Stimulated activated CD8-positive, alpha-beta memory T cell treated with anti-CD3 and anti-CD28 coated beads, Interleukin-15, amount 100 ng/mL, for 4 hours (primary cell): ENCODE data around the gene NTM.

Experiments used
- DNase-seq, 2 donors: peaks; one replicate each; pipeline ENCODE4 v3.0.0-alpha.2; 2020; ENCODE audit warnings: low read depth in 2 of 2

The NTM gene

GRCh38 chr11:131822506-131822905 lies 452.1 kb downstream of the NTM start:
- no peak for DNase-seq

DNA sequence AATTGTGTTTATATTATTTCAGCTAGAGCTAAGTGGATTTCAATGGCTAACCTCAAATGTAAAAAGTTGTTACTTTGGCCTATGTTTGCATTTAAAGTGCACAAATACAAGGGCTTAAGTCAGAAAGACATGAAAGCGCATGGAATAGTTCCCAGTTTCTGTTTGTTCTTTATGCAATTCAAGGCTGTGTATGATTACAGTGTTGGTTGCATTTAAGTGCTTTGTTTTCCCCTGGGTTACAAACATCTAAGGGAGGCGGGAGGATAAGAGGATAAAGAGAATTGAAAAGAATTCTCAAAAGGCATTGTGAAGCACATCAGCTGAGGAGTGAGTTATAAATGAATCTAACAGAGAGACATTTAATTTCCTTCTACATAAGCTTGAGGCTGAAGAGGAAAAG lies 453.4 kb downstream of the NTM start:
- no peak for DNase-seq

DNA sequence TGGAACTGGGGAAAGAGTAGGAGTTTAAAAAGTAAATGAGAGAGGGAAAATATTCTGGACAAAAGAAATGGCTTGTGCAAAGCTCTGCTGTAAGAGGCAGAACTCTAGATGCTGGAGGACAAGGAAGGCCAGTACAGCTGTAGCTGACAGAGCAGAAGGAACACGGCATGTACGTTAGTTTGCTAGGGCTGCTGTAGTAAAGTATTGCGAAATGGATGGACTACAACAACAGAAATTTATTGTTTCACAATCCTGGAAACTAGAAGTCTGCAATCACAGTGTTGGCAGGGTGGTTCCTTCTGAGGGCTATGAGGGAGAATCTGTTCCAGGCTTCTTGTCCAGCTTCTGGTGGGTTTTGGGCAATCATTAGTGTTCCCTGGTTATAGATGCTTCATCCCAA lies 454.4 kb downstream of the NTM start:
- DNase-seq = no peak

DNA sequence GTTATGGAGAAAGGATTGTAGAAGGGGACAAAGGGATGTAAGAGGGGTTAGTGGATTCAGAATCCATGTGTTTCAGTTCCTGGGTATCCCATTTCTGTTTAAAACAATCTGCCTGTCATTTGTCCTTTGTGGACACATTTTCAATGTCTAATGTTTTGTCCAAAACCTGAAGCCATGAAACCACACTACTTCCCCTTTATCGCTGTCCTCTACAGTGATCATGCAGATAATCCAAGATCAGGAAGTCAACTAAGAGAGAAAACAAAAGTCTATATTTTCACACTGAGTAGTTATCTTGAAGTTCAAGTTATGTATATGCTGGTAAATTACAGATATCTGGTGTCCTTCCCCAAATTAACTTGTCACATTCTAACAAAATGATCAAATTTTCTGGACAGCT lies 457.0 kb downstream of the NTM start:
- DNase-seq = no peak

GRCh38 chr11:131829725-131830124 lies 459.3 kb downstream of the NTM start:
- no peak for DNase-seq

DNA sequence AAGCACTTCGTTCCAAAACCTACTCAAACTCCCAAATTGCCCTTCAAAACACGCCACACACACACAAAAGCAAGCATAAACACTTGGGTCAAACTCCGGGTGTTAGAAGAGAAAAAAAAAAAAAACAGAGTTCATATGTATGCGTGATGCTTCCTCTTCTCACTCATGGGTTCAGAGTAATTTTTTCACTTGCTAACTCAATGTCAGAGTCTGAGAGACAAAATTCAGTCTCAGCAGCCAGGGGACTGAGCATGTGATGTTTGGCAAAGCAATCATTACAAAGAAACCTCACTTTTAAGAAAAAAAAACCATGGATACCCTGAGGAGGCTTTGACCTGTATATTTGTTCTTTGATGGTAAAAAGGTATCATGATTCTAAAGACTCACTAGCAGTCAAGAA lies 461.7 kb downstream of the NTM start:
- no peak for DNase-seq

- DNase-seq = no peak
Observed at GRCh38 chr11:131833366-131833765, 463.0 kb downstream of the NTM start.

DNA sequence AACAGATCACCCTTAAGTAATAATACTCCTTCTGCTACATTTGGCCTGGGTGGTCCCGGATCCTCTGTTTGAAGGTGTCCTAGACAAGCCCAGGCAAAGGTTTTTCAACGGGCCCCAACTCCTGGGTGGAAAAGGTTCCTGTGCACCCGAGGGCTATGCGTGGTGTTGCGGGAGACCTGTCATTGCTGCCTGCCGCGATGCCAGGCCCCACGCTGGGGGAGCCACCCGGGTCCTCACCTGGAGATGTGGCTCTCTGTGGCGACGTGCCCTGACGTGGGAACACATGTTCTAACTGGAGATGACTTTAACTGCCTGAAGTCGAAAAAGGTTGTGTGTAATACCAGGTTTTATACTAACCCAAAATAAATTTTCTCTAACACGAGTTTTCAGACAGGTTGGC lies 467.1 kb downstream of the NTM start:
- no peak for DNase-seq

DNA sequence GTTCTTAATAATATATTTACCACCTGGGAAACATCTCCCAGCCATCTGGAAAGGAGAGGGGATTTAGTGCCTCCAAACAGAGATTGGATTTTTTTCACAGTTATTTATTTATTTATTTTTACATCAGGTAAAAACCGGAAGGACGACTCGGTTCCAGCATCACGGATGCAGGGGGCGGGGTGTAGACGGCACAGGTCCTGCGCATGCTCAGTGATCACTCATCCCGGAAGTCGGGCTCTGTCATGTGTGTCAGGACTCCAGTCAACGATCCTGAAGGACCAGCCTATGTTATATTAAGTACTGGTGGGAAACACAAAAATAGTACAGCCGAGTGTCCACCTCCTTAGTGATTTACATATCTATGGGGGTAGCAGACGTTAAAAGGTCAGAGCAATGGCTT lies 467.6 kb downstream of the NTM start:
- no peak for DNase-seq

DNA sequence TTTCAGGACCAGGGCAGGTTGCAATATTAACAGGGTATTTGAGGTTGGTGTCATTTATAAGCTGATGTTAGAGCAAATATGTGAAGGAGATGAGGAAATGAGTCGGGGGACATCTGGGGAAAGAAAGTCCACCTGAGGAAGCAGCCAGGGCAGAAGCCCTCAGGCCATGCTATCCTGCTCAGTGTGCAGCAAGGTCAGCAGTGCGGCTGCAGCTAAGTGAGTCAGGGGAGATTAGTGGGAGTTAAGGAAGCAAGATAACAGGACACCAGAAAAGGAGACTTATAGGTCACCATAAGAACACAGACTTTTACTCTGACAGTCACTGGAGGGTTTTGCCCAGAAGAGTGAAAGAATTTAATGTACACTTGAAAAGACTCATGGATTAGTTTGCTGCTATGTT lies 468.9 kb downstream of the NTM start:
- DNase-seq = no peak

DNA sequence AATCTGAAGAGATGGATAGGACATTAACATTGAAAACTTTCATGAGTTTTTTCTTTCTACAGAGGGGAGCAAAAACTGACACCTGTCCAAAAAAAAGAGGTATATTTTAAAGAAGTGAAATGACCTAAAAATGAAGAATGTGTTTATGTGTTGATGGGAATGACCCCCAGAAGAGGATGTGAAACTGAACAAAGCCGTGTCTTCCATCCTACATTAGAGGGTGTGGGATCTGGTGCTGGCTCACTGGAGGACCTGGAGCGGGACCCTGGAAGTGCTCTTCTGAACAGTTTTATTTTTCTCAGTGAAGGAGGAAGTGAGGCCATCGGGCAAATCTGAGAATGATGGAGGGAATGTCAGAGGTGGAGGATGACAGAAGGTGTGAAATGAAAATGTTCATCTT lies 470.1 kb downstream of the NTM start:
- no peak for DNase-seq

GRCh38 chr11:131841028-131841427 lies 470.6 kb downstream of the NTM start:
- DNase-seq = no peak

DNA sequence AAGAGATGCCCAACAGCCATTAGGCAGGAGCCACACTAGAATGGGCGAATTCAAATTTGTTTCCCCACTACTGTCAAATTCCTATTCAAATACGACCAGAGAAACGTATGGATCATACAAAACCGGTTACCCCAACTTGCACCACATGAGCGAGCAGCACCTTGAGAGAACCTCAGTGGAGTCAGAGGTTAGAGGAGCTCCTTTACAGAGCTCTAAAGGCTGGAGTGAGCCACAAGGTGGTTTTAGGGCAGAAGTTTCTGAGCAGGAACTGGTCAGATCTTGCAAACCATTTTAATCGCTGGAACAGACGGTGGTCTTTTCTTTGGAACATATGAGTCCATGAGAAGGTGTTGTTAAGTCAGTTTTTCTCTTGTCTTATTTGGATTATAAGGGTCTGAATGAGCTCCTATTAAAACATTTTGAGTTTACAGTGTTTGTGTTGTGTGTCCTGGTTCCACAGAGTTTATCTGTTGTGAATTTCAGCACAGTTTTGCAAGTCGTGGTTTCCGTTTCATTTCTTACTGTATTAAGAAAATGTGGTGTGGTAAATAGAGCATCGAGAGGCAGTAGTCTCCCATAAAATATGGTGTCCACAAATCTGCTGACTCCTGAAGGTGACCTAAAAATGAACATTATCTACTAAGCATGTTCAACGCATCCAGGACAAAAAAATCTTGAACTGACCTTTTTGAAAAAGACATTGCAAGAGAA lies 471.7 kb downstream of the NTM start:
- DNase-seq = no peak

DNA sequence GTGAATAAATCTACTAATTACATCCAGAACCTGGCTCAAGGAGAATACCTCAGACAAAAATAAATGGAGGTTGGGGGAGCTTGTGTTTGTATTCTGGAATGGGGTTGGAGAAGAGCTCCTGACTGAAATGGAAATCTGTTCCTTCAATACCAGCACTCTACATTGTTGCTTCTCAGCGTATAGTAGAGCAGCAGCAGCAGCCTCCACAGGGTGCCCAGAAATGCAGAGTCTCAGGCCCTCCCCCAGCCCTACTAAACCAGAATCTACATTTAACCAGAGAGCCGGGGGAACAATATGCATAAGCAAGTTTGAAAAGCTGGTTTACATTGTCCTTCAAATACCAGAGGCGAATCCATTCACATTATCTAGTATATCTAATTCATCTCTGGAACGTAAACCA lies 474.8 kb downstream of the NTM start:
- no peak for DNase-seq

- no peak for DNase-seq
Observed at GRCh38 chr11:131849485-131849884, 479.1 kb downstream of the NTM start.

DNA sequence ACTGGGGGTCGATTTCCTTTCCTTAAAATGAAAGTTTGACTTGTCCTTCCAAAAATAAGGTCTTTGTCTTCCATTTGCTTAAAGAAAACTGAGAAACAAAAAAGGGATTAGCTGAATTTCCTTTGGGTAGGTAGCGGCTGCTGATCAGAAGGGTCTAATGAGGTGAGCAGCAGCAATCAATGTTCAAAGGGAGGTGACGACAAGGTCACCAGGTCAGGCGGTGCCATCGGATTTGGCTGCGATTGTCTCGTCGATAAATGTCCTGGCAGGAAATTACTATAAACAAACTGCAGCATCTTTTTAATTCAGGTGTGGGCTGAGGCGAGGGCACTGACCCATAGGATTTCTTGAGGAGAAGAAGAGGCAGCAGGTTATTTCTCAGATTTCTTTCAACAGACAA lies 480.1 kb downstream of the NTM start:
- DNase-seq = no peak

DNA sequence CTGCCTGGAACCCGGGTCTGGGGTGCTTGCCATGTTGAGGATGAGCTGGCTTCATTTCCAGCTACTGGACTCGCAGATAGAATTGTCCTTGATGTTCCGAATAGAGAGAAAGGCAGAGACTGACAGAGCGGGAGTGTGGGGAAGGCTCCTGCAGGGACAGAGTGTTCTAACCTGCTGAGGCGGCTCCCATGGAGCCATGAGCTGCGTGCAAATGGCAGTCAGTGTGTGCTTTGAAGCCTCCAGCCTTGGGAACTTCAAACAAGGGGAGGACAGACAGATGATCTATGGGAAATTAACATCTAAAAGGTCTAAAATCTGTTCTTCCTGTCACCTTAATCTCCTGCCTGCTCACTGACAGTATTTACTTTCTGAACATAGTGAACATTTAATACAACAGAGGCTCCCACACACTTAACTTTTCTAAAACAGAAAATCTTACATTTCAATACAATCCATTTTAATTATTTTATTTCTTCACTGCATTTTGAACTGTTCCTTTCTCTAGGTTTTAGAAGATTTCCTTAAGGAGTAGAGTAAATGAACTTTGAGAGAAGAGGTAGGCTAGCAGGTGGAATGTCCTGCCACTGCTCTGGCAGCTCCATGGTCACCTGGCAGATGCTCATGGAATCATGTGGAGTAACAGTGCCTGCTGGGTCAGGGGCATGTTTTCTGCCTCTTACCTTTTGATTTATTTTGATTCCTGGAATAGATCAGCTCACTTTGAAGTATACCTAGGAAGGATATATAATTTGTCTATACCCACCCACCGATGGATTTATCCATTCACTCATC lies 481.7 kb downstream of the NTM start:
- no peak for DNase-seq

DNA sequence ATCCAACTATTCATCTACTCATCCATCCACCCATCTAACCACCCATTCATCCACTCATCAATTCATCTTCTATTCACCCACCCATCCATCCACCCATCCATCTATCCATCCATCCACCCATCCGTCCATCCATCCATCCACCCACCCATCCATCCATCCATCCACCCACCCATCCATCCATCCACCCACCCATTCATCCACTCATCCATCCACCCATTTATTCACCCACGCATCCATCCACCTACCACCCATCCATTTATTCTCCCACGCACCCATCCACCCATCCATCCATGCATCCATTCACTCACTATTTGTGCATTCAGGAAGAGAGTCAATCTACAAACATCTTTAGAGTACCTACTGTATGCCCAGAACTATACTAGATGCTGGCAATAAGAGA lies 482.3 kb downstream of the NTM start:
- DNase-seq = no peak

- DNase-seq = no peak
Observed at GRCh38 chr11:131854391-131854790, 484.0 kb downstream of the NTM start.

DNA sequence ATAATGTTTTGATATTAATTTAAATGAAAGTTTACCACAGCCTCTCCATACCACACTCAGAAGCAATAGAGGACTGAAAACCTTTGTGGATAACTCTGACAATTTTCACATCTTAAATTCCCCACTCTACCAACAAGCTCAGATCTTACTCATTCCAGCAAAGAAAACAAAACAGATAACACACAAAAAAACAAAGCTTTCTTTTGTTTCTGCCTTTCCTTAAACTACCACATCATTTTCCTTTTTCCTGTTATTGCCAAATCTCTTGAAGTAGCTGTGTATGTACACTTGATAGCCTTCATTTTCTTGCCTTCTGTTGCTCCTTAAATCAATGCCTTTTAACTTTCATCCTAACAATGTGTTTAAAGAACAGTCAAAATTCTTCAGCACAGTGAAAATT lies 484.9 kb downstream of the NTM start:
- DNase-seq = no peak

DNA sequence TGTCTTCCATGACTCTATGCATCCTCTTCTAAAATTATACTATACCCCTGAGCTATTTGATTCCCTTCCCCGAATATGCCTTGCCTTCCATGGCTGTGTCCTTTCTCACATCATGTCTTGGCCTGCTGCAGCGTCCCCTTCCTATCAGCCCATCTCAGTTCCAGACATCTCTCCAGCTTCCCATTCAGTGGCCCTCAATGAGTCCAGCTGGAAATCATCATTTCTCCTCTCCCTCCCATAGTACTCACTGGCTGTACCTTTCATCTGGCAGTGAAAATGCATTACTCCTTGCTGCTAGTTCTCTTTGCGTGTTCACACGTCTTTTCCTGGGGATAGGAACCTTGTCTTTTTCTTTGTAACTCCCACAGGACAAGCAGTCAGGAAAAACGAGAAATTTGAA lies 486.8 kb downstream of the NTM start:
- no peak for DNase-seq

GRCh38 chr11:131858505-131858904 lies 488.1 kb downstream of the NTM start:
- no peak for DNase-seq

DNA sequence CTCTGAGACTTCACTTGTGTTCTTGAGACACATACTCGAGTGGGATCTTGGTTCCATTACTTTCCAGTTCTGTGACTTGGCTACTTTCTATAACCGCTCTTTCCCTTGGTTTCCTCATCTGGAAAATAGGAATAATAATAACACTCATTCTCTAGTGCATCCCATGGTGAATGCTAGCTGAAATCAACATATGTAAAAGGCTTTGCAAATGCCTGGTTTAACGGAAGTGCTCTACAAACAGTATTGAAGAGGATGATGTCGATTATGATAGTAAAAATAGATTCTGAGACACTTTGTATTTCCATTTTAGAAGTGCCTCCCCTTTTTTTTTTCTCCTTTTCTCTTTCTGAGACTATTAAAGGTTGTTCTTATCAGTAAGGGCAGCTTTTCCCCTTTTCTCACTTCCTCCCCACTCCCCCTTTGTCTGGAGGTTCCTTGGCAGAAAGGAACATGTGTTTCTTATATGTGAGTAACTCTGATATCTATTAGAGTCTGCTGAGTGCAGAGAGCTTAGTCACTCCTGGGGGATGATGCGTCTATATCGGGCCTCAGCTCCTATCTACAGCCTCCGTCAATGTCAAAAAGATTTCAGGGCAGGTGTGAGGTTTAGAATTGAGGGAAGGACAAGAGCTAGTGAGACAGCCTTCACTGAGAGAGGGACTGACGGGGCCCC lies 489.3 kb downstream of the NTM start:
- DNase-seq = no peak
